IMR-90 (cell line): ENCODE data around the gene ITGA6. TPM values are rescaled to one million over a fixed set of nuclear protein-coding genes. Genes with fewer than 3 reads are reported as not detected.

ENCODE experiments used
- CHD1 ChIP-seq: IDR thresholded peaks from 2 replicates; pipeline ENCODE4 v1.6.1; 2012; ENCODE audit warnings: low read depth, low read length, improper control_type of control experiment
- POLR2A ChIP-seq: IDR thresholded peaks from 2 replicates; pipeline ENCODE4 v1.6.1; 2012; ENCODE audit warnings: mild to moderate bottlenecking, low read depth, low read length
- RAD21 ChIP-seq: IDR thresholded peaks from 2 replicates; pipeline ENCODE4 v1.6.1; 2012; ENCODE audit warnings: low read length, improper control_type of control experiment
- polyA plus RNA-seq, 3 experiments: library from polyadenylated mRNA; depleted of rRNA; stranded (reverse); fragments of >200 nt; gene quantifications; 2 replicates each; pipeline ENCODE4 v1.2.3, GENCODE V29; 2012; ENCODE audit warnings: low replicate concordance in 1 of 3
- total RNA-seq: library from RNA; depleted of rRNA; stranded (reverse); fragments of >200 nt; gene quantifications from 2 replicates; pipeline ENCODE4 v1.2.3, GENCODE V29; 2012
- TF ChIP-seq, protein P1 (sequence below): fragments of 150-350 bp; IDR thresholded peaks from 2 replicates; pipeline ENCODE4 v1.6.1; 2016; ENCODE audit warnings: low read depth, mild to moderate bottlenecking, low read length, moderate library complexity, borderline replicate concordance

Gene ITGA6
- total and polyA plus RNA-seq, 2 of the 4 experiments (the other 2 are of a cell fraction), result 12.5 to 43.9 TPM

DNA sequence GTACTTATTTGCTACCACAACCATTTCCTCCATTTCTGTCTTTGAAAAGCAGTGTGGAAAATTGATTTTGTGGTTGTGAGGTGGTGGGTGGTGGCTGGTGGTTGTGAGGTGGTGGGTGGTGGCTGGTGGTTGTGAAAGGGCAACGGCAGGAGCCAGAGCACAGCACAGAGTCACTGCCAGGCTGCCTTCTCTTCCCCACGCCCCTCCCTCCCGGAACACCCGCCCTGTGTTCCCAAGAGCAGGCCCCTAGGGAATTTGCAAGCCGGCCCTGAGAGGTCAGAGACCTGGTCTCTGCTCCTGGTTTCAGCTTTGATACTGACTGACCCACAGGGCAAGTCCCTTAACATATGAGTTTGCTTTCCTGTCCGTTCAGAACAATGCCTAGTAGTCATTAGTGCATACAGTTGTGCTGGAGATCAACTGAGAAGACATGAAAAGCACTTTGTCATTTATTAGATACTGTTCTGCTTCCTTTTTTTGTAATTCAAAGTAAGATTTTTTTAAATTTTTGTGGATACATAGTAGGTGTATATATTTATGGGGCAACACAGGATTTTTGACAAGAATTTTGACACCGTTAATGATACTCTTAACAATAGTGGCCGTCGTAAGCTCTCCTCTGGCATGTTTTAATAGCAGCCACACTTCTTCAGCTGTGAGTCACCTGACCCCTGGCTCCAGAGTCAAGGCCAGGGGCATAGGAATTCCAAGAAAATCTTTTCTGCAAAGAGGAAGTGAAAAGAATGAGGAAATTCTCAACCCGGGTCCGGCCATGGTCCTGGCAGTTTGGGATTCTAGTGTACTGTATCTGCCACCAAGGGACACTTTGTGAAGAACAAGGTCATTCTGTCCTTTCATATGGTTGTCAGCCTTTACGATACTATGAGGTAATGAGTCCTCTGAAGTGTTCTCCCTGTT is 53.2 kb downstream of the ITGA6 start (continued):
- TF ChIP-seq, protein P1, sequence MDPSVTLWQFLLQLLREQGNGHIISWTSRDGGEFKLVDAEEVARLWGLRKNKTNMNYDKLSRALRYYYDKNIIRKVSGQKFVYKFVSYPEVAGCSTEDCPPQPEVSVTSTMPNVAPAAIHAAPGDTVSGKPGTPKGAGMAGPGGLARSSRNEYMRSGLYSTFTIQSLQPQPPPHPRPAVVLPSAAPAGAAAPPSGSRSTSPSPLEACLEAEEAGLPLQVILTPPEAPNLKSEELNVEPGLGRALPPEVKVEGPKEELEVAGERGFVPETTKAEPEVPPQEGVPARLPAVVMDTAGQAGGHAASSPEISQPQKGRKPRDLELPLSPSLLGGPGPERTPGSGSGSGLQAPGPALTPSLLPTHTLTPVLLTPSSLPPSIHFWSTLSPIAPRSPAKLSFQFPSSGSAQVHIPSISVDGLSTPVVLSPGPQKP, result no peak
- TF ChIP-seq RAD21 (no peak), CHD1 (no peak), POLR2A (no peak)
